HS-27A (cell line): ENCODE results near the gene CEP112.
"Not testable (repeated sequence)": the region's sequence is repeated elsewhere in the genome, so short reads cannot be mapped to it uniquely, and the experiment has no call there.

Experiments used
- DNase-seq: peaks from one replicate; pipeline ENCODE4 v3.0.0-alpha.2; 2012; ENCODE audit warnings: low read depth, missing footprints

CEP112 gene

DNA sequence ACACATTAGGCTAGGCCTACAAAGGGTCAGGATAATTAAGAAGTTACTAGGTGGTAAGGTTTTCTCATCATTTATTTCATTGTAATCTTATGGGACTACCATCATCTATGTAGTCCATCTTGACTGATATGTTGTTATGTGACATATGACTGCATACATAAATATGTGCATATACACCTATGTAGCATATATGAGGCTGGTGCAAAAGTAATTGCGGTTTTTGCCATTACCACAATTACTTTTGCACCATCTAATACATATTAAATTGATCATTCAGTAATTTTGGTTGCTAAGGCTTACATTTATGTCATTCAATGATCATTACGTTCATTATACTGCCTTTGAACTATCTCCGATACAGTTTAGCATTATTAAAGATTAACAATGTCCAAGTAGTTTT lies 462.7 kb downstream of the CEP112 start:
- DNase-seq, result no peak

DNA sequence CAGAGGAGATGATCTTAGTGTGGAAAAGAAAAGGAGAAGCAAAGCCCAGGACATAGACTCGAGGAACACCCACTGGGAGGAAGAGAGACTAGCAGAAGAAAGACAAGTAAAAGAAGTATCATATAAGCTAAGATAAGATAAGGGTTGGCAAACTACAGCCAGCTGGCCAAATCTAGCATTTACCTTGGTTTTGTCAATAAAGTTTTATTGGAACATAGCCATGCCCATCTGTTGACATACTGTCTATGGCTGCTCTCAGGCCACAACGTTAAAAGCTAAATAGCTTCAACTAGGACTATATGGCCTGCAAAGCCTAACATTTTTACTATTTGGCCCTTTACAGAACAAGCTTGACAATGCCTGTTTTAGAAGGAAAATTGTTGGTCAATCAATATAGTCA lies 464.1 kb downstream of the CEP112 start:
- no peak for DNase-seq

DNA sequence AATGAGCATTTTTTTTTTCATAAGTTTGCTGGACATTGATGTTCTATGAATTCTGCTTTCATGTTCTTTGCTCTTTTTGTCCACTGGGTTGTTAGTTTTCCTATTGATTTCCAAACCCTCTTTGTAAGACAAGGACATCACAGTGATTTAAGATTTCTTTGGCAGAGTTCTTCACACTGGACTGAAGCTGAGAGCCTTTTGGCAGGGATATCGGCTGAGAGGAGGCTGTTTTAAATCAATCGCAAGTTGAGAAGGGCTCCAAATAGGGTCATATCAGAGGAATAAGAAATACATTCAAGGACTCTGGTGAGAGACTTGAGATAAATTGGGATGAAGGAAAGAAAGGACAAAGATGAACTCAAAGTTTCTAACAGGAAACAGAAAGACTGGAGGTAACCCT lies 464.7 kb downstream of the CEP112 start:
- DNase-seq, result no peak

DNA sequence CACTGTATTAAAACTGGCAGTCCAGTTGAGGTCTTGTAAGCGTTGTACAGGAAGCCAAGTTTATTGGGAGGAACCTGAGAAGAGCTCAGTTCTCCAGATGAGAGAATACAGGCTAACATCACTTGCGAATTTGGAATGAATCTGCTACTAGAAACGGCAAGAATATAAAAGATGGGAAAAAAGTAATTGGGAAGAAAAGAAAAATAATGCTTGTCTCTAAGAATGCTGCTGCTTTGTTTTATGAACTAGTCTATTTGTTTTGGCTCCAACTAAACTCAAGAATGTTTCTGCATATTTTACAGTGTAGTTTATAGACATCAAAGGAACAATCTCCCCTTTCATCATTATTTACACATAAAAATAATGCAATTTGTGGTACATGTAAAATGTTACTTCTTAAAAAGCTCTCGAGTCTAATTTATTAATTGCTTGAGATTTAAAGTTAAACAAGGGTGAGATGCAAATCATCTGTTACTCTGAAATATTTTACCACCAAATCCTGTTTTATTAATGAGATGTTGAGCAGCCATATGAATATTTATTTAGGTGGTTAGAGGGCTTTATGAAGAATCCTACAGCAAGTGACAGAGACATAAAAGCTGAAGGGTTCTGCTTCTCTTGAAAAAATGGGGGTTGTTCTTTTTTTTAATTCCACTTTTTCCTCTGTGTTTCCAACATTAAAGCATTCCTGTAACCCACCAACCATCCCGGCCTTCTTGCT lies 468.3 kb downstream of the CEP112 start:
- no peak for DNase-seq

DNA sequence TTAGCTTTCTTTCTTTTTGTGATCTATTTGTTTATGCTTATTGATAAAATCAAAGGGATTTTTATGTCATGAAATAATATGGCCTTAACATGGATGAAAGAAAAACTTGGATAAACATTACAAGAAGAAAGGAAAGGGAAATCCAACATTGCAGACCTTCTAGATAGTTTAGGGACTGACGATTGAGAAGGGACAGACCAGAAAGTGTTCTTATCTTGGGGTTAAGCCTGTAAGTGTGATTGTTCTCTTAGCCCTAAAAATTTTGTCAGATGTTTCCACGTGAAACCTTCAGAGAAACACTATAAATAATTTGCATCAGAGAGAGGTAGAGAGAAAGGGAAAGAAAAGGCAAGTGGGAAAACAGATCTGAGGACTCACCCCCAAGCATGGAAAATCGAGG lies 473.3 kb downstream of the CEP112 start:
- DNase-seq, result no peak

DNA sequence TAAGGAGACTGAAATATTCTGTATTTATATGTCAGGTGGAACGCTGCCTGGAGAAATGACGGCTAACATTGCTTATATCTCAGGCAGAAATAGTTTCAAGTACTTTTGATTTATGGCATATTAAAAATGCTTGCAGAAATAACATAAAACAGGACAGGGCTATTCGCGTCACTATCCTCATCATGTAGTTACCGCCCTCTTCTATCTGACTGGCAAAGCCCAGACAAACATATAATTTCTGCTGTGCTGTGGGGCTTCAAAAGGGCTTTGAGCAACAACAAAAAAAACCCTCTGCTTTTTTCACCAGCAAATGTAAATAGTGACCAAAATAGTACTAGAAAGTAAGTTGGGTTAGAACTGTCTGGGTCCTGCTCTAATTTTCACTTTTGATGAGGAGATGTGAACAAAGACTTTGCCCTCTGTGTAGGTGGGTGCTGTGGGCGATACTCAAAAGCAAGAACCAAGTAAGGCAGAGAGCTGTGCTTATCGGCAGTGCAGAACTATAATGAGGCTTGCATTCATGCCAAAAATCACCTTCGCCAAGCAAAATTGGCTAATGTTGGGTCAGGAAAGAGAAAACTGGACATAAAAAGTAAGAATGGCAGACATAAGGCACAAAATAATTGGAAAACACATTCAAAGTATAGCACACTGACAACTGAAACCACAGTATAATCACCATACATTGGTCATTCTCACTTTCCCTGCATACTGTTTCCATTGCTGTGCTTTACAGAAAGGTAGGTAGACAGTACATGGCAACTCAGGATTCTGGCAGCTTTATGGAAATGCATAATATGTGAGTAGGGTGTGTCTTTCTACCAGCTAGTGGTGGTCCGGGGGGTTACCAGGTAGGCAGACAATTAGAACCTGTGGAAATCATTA lies 479.3 kb downstream of the CEP112 start:
- DNase-seq, result no peak

DNA sequence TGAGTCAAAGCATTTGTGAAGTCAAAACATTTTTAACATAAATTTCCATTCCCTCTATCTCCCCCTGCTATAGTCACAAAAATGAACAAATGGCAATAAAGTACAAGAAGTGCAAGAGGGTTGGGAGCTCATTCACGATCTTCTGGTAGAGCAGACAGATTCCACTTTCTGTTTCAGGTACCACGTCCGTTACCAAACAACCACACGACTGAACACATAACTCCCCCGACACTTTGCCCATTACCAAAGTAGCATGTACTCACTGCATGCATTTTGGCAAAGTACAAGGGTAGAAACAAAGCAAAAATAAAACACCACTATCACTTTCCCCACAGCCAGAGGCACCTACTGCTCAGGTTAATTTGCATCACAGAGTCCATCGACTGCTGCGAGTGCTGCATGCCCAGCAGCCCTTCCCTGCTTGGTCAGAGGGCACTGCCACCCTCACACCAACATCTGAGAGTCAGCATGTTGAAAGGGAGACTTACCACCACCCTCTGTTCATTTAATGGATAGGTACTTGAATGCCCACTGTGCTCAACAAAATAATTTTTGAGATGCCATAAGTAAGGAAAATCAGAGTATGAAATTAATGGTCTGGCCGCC lies 480.2 kb downstream of the CEP112 start:
- DNase-seq, result no peak

DNA sequence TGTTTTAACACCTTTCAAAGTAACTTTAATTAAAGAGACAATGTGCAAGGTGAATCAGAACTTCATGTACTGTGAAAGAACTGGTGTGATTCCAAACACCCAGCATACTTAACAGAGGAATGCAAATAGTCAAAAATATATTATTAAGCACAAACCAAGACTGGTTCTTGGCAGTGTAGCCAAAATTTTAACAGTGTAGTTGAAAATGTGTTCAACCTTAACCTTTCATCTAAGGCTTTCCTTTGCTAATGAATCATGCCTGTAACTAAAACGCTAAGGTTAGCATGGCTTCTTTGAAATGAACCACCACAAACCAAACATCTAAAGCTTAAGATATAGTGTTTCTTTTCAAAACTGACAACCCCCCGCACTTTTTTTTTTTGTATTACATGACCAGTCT lies 484.2 kb downstream of the CEP112 start:
- no peak for DNase-seq

DNA sequence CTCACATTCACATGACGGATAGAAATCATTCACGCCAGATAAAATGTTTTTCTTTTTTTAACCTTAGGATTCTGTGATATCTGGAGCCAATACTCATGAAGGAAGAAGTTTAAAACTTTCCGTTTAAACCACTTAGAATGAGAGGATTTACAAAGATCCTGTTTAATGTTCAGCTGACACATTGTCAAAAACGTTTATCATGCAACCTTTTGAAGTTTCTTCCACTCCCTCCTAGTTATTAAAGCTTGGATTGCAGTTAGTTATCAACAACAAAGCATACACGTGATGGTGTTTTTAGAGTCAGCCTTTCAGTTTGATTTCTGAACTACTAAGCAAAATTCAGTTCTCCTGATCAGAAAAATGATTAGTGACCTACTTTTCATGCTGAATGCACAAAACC lies 487.2 kb downstream of the CEP112 start:
- DNase-seq, result no peak

DNA sequence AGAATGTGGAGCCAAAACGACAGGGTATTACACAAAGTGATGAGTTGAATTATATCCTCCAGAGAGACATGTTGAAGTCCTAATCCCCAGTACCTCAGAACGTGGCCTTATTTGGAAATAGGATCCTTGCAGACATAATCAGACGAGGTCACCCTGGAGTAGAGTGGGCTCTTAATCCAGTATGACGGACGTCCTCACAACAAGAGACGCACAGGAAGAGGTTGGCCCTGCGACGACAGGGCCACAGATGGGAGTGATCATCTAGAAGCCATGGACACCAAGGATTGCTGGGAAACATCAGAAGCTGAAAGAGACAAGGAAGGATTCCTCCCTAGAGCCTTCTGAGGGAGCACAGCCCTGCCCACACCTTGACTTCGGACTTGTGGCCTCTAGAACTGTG lies 488.0 kb downstream of the CEP112 start:
- DNase-seq, result no peak

DNA sequence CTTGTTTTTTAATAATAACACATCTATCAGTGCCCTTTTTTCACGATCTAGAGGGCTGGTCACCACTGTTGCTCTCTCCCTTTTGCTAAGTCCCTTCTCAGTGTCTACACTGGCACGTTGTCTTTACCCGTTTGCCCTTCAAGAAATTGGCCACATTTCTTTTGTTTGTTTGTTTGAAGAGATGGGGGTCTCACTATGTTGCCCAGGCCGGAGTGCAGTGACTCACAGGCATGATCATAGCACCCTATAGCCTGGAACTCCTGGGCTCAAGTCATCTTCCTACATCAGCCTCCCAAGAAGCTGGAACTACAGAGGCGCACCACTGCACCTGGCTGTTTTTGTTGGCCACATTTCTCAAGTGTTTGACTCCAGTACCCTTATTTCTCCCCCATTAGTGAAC lies 492.5 kb downstream of the CEP112 start:
- DNase-seq, result no peak

DNA sequence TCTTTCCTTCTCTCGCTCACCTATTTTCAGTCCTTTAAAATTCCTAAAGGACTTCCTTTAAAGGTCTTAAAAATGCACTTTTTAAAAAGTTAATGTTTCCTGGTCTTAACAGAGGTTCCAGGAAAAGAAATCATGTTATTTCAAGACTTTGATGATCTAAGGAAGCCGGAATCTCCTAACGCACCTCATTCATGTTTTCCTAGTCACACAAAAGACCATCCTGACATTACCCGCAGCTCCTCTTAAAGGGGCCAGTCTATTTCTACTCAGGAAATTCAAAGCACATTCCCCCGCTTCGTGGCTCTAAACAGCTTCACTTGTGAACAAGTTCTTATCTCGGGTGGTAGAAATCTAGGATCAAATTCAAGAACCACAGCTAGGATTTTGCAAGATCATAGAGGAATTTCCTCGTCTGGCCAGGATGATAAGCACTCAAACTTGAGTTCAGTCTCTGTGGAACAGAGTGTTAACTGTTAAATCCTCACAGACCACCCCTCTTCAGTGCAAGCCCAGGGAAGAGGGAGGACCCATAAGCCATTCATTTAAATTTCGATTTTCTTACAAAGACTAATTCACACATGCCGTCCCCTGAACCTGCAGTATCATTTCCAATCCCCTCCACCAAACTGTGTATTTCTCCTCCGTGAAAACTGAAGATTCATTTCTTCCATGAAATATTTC lies 493.4 kb downstream of the CEP112 start:
- DNase-seq, result no peak

DNA sequence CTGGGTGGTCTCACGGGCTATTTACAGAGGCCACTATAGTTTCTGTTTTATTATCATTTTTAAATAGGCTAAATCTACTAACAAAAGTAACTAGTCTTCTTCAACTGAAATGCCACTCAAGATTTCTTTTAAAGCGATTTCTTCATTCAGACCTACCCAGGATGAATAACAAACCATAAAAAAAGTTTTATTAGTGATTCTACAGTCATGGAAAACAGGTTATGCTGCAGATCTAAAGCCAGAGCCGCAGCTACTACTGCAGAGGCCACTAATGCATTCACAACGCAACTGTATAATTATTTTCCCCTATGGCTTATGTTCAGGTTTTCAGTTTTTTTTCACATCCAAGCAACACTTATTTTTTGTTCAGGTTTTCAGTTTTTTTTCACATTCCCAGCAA lies 494.3 kb downstream of the CEP112 start:
- no peak for DNase-seq

DNA sequence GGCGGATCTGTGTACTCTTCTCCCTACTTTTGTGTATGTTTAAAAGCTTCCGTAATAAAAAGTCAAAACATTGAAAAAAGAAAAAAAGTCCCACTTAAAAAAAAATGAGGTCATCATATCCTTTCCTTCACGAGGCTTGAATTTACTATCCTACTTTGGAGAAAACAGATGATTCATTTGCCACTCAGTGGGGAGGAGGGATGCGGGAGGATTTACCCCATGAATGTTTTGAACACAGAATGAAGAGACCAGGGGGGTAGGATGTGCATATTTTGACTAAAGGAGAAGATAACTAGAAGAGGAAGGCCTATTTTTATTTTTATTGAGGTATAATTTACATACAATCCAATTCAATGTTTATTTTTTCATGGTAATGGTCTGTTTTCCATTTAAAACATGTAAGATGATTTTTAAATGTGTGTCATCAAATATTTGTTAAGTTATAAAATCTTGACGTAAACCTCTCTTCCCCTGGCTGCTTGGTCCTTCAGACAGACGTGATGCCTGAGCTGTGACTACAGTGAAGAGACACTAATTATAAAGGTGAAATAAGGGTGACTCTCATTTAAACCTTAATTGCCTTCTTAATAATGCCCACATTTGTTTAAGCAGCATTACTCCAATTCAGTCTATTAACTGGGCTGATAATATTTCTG lies 495.1 kb downstream of the CEP112 start:
- DNase-seq, result no peak

DNA sequence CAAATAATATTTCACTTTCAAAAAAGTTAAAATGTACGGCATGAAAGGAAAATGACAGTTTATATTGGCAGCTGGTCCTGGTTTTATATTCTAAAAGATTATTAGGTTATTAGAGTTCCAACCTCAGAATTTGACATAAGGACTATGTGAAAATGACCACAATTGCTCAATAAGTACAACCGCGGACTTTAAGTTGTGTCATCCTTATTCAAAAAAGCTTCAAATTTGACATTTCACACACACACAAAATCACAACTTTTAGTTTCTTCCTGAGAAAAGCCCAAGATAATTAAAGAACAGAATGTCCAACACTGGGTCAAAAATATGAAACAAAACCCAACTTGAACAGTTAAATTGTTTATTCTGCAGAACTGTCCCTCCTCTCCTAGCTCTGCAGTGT lies 497.3 kb downstream of the CEP112 start:
- no peak for DNase-seq

DNA sequence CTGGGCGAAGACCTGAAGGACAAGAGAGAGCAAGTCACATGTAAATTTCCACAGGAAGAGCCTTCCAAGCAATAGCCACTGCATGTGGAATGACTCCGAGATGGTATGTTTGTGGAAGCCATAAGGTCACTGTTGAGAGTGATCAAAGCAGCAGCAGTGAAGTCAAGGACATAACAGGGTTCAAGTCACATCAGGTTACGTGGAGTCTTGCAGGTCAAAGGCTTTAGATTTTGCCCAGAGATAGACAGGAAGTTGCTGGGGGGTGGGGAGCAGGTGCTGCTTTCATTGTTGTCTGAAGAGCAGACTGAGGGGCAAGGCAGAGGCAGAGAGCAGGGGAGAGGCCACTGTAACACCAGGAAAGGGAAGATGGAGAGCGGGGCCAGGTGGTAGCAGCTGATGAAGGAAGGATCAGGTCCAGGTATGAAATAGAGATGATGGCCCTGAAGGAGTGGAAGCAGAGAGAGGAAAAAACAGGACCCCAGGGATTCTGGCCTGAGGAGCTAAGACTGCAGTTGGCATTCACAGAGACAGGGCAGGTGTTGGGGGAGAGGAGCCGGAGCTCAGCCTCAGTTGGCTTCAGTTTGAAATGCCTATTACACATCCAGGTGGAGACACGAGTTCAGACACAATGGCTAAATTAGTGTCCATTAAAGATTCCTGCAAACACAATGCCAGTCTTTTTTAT lies 501.2 kb downstream of the CEP112 start:
- DNase-seq, result no peak

DNA sequence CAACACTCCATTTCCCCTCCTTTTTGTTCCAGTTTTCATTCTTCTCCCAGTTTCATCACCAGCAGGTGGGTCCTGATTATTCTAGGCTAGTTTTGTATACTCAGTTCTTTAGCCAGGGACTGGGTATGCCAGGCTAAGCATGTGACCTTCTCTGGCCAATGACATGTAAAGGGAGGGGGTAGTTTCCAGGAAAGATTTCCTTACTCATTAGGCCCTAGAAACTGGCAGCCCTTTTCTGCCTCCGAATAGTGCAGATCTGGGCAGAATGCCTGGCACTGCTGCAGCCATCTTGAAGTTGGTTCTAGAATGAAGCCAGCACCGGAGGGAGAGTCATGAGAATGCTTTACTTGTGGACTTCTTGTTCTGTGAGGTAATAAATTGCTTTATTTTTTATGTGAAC lies 503.6 kb downstream of the CEP112 start:
- no peak for DNase-seq

DNA sequence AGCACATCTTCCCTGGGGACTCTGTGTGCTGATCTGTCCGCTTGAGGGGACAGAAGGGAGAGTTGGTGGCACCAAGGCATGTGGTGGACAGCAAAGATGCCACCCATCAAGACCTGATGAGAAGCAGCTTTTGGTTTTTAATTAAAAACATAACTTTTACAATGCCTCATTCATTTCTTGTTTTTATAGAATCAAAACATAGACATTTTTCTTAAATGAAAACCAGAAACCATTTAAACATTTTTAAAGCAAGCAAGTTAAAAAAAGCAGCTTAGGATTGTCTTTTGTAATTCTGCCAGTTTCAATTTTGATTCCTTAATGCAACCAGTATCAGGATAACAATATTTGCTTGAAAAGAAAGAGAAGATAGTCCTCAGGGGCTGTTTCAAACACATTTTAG lies 506.8 kb downstream of the CEP112 start:
- DNase-seq, result no peak

DNA sequence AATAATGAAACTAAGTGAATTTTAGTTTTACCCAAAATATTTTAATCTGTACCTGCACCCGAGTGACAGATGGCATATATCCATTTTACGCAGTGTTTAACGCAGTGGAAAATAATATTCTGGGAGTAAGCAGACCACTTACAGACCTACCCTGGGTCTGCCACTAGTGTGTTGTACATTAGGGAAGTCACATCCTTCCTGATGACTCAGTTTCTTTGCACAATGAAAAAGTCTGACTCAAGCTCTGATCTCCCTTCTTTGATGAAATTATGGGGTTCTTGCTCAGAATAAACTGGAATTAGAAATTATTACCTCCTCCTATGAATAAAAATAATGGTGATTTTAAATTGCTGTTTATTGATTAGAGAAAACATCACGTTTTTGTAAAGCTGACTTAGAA lies 507.3 kb downstream of the CEP112 start:
- no peak for DNase-seq

DNA sequence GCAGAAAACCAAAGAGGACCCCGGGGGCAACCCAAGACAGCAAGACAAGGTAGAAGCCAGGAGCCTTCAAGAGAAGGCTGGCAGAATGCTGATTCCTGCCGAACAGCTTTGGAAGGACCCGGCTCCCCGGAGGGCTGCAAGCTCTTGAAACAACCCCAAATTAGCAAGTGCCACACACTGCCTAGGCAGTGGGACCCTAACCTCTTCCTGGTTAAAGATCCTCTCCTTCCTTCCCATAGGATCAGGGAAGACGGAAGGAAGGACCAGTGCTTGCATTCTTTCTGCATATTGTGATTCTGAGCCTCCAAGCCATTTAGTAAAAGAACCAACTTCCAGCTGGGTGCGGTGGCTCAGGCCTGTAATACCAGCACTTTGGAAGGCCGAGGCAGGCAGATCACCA lies 508.5 kb downstream of the CEP112 start:
- no peak for DNase-seq

DNA sequence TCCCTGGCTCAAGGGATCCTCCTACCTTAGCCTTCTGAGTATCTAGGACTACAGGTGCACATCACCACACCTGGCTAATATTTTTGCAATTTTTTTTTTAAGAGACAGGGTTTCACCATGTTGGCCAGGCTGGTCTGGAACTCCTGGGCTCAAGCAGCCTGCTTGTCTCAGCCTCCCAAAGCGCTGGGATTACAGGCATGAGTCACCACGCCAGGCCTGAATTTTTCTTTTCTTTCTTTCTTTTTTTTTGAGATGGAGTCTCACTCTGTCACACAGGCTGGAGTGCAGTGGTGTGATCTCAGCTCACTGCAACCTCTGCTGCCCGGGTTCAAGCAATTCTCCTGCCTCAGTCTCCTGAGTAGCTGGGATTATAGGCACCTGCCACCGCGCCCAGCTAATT lies 510.2 kb downstream of the CEP112 start:
- DNase-seq, result not testable (repeated sequence)
